Loucy (cell line): ENCODE data around the gene CDHR1.

Experiments
- EZH2phosphoT487 ChIP-seq: fragments of 200-600 bp; IDR thresholded peaks from 2 replicates; pipeline ENCODE4 v1.6.1; 2018; ENCODE audit warnings: antibody characterized with exemption, mild to moderate bottlenecking, moderate library complexity, borderline replicate concordance
- TF ChIP-seq, protein P1 (sequence below): fragments of 200-600 bp; sonication (generic); conservative IDR thresholded peaks from 2 replicates; pipeline ENCODE4 v1.5.1; 2014; ENCODE audit warnings: mild to moderate bottlenecking, antibody characterized with exemption, low read length

- TF ChIP-seq, protein P1, sequence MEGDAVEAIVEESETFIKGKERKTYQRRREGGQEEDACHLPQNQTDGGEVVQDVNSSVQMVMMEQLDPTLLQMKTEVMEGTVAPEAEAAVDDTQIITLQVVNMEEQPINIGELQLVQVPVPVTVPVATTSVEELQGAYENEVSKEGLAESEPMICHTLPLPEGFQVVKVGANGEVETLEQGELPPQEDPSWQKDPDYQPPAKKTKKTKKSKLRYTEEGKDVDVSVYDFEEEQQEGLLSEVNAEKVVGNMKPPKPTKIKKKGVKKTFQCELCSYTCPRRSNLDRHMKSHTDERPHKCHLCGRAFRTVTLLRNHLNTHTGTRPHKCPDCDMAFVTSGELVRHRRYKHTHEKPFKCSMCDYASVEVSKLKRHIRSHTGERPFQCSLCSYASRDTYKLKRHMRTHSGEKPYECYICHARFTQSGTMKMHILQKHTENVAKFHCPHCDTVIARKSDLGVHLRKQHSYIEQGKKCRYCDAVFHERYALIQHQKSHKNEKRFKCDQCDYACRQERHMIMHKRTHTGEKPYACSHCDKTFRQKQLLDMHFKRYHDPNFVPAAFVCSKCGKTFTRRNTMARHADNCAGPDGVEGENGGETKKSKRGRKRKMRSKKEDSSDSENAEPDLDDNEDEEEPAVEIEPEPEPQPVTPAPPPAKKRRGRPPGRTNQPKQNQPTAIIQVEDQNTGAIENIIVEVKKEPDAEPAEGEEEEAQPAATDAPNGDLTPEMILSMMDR, result no peak
- no peak for TF ChIP-seq EZH2phosphoT487
These were observed 63.8 kb downstream of the CDHR1 start for GRCh38 chr10:84258034-84258695.
